K562 (cell line): ENCODE results near the gene MAP3K13. TPM values are rescaled to one million over a fixed set of nuclear protein-coding genes. Genes with fewer than 3 reads are reported as not detected.

ENCODE experiments used
- ATAC-seq: fragments of 200-7000 bp; cut with Tn5 transposase; 3 replicates; pipeline ENCODE4 v1.9.1; 2020; ENCODE audit warnings: moderate library complexity
- BruUV-seq: library from RNA; stranded (reverse); fragments of 400-500 nt; replicated peaks from 2 replicates; lab custom pipeline; 2021; lab: Mats Ljungman, UMichigan
- CTCF ChIA-PET: fragments of 300-600 bp; formaldehyde crosslinking; extraction: SDS; loops from one replicate; lab custom pipeline; 2021; ENCODE audit warnings: low intra/inter-chr PET ratio; lab: Yijun Ruan, JAX
- POLR2A ChIA-PET: fragments of 300-600, 350-650 bp; sonication (Branson Sonifier 250); formaldehyde crosslinking; extraction: SDS; loops from one replicate; lab custom pipeline; 2021; ENCODE audit warnings: antibody characterized with exemption, inconsistent platforms; lab: Yijun Ruan, JAX
- DNase-seq, 4 experiments: peaks; one replicate each; pipeline versions ENCODE4 v3.0.0 to v3.0.0-alpha.2; 2011 to 2018; ENCODE audit warnings: low spot score in 3 of 4, mixed read lengths in 3 of 4; ENCODE audit errors: extremely low read depth in 1 of 4
- FAIRE-seq: peaks from 2 replicates; lab custom pipeline; 2011; peaks lifted over from hg19 to GRCh38; lab: Jason Lieb, UNC
- H2AFZ ChIP-seq: 2 replicates; pipeline ENCODE4 v1.6.0; 2011; ENCODE audit warnings: low read depth, low read length, control low read depth, inconsistent platforms
- H3K27ac ChIP-seq: fragments of 200-600 bp; 3 replicates; pipeline ENCODE4 v1.8.0; 2011; ENCODE audit warnings: low read depth, mild to moderate bottlenecking, control low read depth, inconsistent platforms, low read length, moderate library complexity, mixed read lengths; ENCODE audit errors: extremely low read depth
- H3K27me3 ChIP-seq, 2 experiments: fragments of 300-600 bp in 1 of 2; 2 replicates in 1 of 2; 3 replicates in 1 of 2; pipeline versions ENCODE4 v1.6.0 to v1.8.0; 2011; ENCODE audit warnings: inconsistent platforms in 2 of 2, low read length in 2 of 2, mild to moderate bottlenecking in 1 of 2, mixed read lengths in 1 of 2, moderate library complexity in 1 of 2; ENCODE audit not compliant: control insufficient read depth in 2 of 2, insufficient read depth in 2 of 2
- H3K36me3 ChIP-seq: fragments of 300-600 bp; 3 replicates; pipeline ENCODE4 v1.8.0; 2011; ENCODE audit warnings: mild to moderate bottlenecking, low read length, inconsistent platforms; ENCODE audit not compliant: control insufficient read depth, insufficient read depth
- H3K4me1 ChIP-seq, 2 experiments: fragments of 200-600 bp in 1 of 2; replicated peaks in 1 of 2; 2 replicates in 1 of 2; 3 replicates in 1 of 2; pipeline versions ENCODE4 v1.5.1 to v1.8.0; 2011; ENCODE audit warnings: inconsistent platforms in 2 of 2, low read length in 2 of 2, mild to moderate bottlenecking in 1 of 2, mixed read lengths in 1 of 2, moderate library complexity in 1 of 2; ENCODE audit not compliant: control insufficient read depth in 2 of 2, insufficient read depth in 2 of 2
- H3K4me2 ChIP-seq: 2 replicates; pipeline ENCODE4 v1.6.1; 2011; ENCODE audit warnings: low read length, control low read depth, inconsistent platforms, mixed read lengths; ENCODE audit not compliant: insufficient read depth
- H3K4me3 ChIP-seq: fragments of 200-600 bp; sonication (generic), shearing (Covaris generic); 2 replicates; pipeline ENCODE4 v1.5.1; 2016; ENCODE audit warnings: control low read depth, inconsistent platforms
- H3K79me2 ChIP-seq: fragments of 200-600 bp; 3 replicates; pipeline ENCODE4 v1.8.0; 2011; ENCODE audit warnings: low read length, inconsistent platforms; ENCODE audit not compliant: control insufficient read depth, insufficient read depth
- H3K9ac ChIP-seq, 2 experiments: 2 replicates each; pipeline versions ENCODE4 v1.6.0 to v1.6.1; 2011; ENCODE audit warnings: low read depth in 2 of 2, low read length in 2 of 2, control low read depth in 1 of 2, inconsistent platforms in 1 of 2, mild to moderate bottlenecking in 1 of 2, mixed read lengths in 1 of 2; ENCODE audit not compliant: insufficient read depth in 1 of 2
- H3K9me1 ChIP-seq: one replicate; pipeline ENCODE4 v1.6.0; 2011; ENCODE audit warnings: inconsistent platforms, mild to moderate bottlenecking, low read length, moderate library complexity; ENCODE audit not compliant: control insufficient read depth, insufficient read depth
- H3K9me3 ChIP-seq: replicated peaks from 2 replicates; pipeline ENCODE4 v1.5.1; 2011; ENCODE audit warnings: low read depth, low read length, inconsistent platforms; ENCODE audit not compliant: control insufficient read depth, insufficient read depth
- H4K20me1 ChIP-seq: replicated peaks from 2 replicates; pipeline ENCODE4 v1.6.1; 2011; ENCODE audit warnings: low read length, inconsistent platforms, mixed read lengths; ENCODE audit not compliant: control insufficient read depth, insufficient read depth
- ELF1 ChIP-seq: fragments of 200-800 bp; sonication (Bioruptor generic); IDR thresholded peaks from 2 replicates; pipeline ENCODE4 v1.6.1; 2016; ENCODE audit warnings: missing genetic modification characterization, missing compliant biosample characterization
- FOSL1 ChIP-seq: fragments of 200-800 bp; sonication (Bioruptor generic); conservative IDR thresholded peaks from 2 replicates; pipeline ENCODE4 v1.6.1; 2016; ENCODE audit warnings: missing genetic modification characterization, missing compliant biosample characterization
- JUND ChIP-seq, 2 experiments: IDR thresholded peaks; 2 replicates in 1 of 2; 3 replicates in 1 of 2; pipeline ENCODE4 v1.6.1; 2011; ENCODE audit warnings: borderline replicate concordance in 2 of 2, low read depth in 2 of 2, low read length in 2 of 2, improper control_type of control experiment in 1 of 2, missing biosample characterization in 1 of 2, missing genetic modification characterization in 1 of 2, missing genetic modification reagents in 1 of 2
- MTF1 ChIP-seq: fragments of 250-450 bp; sonication (Bioruptor Pico); IDR thresholded peaks from 2 replicates; pipeline ENCODE4 v1.9.0; 2021; ENCODE audit warnings: moderate library complexity, mild to moderate bottlenecking, inconsistent platforms, borderline replicate concordance
- in situ Hi-C: fragments of 300-500 bp; cut with MboI; formaldehyde crosslinking; loops from 4 replicates; pipeline ENCODE4 v1.15.0; 2018; ENCODE audit warnings: inconsistent platforms, mixed read lengths
- intact Hi-C: fragments of 100-400 bp; cut with micrococcal nuclease; formaldehyde crosslinking; loops from 2 replicates; pipeline ENCODE4 v1.14.2; 2022
- polyA plus RNA-seq, 8 experiments: library from polyadenylated mRNA; depleted of rRNA in 4 of 8; stranded (reverse) in 5 of 8; unstranded in 3 of 8; fragments of >200 nt; fragmentation: Nextera tagmentation in 2 of 8; fragmentation: Illumina TruSeq in 1 of 8; extraction: Ambion mirVana in 2 of 8; extraction: Trizol in 1 of 8; gene quantifications; 2 replicates each; pipeline versions ENCODE4 v1.2.1 to v1.2.3, GENCODE V29; 2011 to 2014; ENCODE audit warnings: inconsistent platforms in 1 of 8, missing spikeins in 1 of 8
- total RNA-seq, 7 experiments: library from RNA; depleted of rRNA in 6 of 7; stranded (reverse); fragments of >200 nt in 6 of 7; fragmentation: Illumina TruSeq in 2 of 7; extraction: Trizol in 2 of 7; gene quantifications; 2 replicates each; pipeline versions ENCODE4 v1.2.1 to v1.2.3, GENCODE V29; 2011 to 2021; ENCODE audit warnings: low replicate concordance in 1 of 7
- TF ChIP-seq, protein P1 (sequence below), 2 experiments: fragments of 450-650 bp in 1 of 2; sonication (generic) in 1 of 2; formaldehyde crosslinking in 1 of 2; IDR thresholded peaks in 1 of 2; conservative IDR thresholded peaks in 1 of 2; 2 replicates each; pipeline versions ENCODE4 v1.6.1 to v1.8.1; 2016 to 2023; ENCODE audit warnings: mild to moderate bottlenecking in 2 of 2, moderate library complexity in 2 of 2, inconsistent platforms in 1 of 2, missing genetic modification reagents in 1 of 2
- TF ChIP-seq, protein P2 (sequence below): fragments of 450-650 bp; formaldehyde crosslinking; IDR thresholded peaks from 2 replicates; pipeline ENCODE4 v1.4.0; 2022; ENCODE audit warnings: missing genetic modification characterization

MAP3K13 gene
- total and polyA plus RNA-seq, 9 of the 15 experiments (the other 6 are each of a cell fraction or from before 2014, with no cell fraction given) = 0.04 to 0.32 (median 0.15) TPM; not detected in 2

DNA sequence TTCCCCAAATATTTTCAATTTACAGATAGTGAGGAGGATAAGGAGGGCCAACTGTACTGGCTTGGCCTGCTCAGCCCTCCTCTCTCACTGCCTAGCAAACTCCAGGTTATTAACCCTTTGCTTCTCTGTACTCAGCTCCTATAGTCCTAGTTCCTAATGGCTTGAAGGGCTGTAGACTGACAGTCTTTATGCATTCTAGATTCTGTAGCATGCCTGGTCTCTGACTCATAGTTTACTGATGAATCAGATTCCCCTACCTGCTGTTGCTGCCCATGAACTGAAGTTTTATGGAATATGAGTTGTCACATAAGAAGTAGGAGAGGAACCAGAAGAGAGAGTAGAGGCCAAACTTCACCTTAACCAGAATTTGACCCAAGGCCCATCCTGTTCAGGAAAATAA lies 27.1 kb upstream of the MAP3K13 start:
- no peaks in the 10 kb centered on the region for H3K9me3 ChIP-seq
- in situ Hi-C loops = no loop called here
- H3K79me2 ChIP-seq = no peaks in the 10 kb centered on the region
- POLR2A ChIA-PET = no interaction called here
- FAIRE-seq (no peak), DNase-seq (no peak), ATAC-seq (no peak)
- H2AFZ ChIP-seq = no peak overlapping the region
- no TSS peak for BruUV-seq
- CTCF ChIA-PET = no interaction called here
- no peak overlapping the region for H3K27ac ChIP-seq
- no peak overlapping the region for H3K9ac ChIP-seq
- no peak overlapping the region for H3K4me3 ChIP-seq
- no peaks in the 10 kb centered on the region for H3K9me1 ChIP-seq
- TF ChIP-seq FOSL1 (peak; percentile 70), ELF1 (tag) (no peak), JUND (IDR thresholded peaks at IDR 0.05; ENCODE audit: borderline replicate concordance, low read depth, low read length) (no peak), JUND (tag; IDR thresholded peaks at IDR 0.05; ENCODE audit: borderline replicate concordance, low read depth, low read length) (peak; percentile 38; the same call in 1 of the 3 replicates), MTF1 (CRISPR knock-in tag) (no peak)
- TF ChIP-seq, protein P1, sequence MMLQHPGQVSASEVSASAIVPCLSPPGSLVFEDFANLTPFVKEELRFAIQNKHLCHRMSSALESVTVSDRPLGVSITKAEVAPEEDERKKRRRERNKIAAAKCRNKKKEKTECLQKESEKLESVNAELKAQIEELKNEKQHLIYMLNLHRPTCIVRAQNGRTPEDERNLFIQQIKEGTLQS (IDR thresholded peaks at IDR 0.05) = peak; percentile 26; the same call in 1 of the 2 replicates
- TF ChIP-seq, protein P1 (CRISPR knock-in tag; conservative IDR thresholded peaks at IDR 0.05) = no peak
- TF ChIP-seq, protein P2, sequence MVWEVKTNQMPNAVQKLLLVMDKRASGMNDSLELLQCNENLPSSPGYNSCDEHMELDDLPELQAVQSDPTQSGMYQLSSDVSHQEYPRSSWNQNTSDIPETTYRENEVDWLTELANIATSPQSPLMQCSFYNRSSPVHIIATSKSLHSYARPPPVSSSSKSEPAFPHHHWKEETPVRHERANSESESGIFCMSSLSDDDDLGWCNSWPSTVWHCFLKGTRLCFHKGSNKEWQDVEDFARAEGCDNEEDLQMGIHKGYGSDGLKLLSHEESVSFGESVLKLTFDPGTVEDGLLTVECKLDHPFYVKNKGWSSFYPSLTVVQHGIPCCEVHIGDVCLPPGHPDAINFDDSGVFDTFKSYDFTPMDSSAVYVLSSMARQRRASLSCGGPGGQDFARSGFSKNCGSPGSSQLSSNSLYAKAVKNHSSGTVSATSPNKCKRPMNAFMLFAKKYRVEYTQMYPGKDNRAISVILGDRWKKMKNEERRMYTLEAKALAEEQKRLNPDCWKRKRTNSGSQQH (CRISPR knock-in tag) = no peak
- TF ChIP-seq, all 486 proteins: peak for 3
- Histone ChIP-seq H3K4me2 (no peak overlapping the region), H3K36me3 (no peaks in the 10 kb centered on the region), H4K20me1 (no peaks in the 10 kb centered on the region), H3K4me1 (no peaks in the 10 kb centered on the region), H3K27me3 (no peaks in the 10 kb centered on the region)
- intact Hi-C loops = no loop called here
